T47D (cell line): ENCODE results near the gene SATB2.
A peak's percentile ranks its signal among the peaks of the same experiment; 100 is the strongest.

Experiments used
- DNase-seq, 2 experiments: peaks; one replicate each; pipeline versions ENCODE4 v3.0.0 to v3.0.0-alpha.2; 2011 to 2012; ENCODE audit warnings: low read depth in 1 of 2, low spot score in 1 of 2
- JUND ChIP-seq: IDR thresholded peaks from 2 replicates; pipeline ENCODE4 v1.6.1; 2012; ENCODE audit warnings: low read depth
- in situ Hi-C: cut with HindIII; loops from 2 replicates; pipeline ENCODE4 v1.10.0; 2016; ENCODE audit warnings: low sequenced_read_pairs, low pct_unique_long_range_greater_than_20kb

SATB2 gene

GRCh38 chr2:199312931-199313330, 144.8 kb downstream of the SATB2 start:
- in situ Hi-C loops, result no loop called here
- TF ChIP-seq JUND, result no peak
- no peak for DNase-seq

- in situ Hi-C loops, result no loop called here
- no peak for DNase-seq
- no peak for TF ChIP-seq JUND
Measured at GRCh38 chr2:199310771-199311585, 146.8 kb downstream of the SATB2 start.

- in situ Hi-C loops, result no loop called here
- no peak for TF ChIP-seq JUND
- no peak for DNase-seq
Measured at GRCh38 chr2:199309973-199310372, 147.8 kb downstream of the SATB2 start.

- DNase-seq, result no peak
- in situ Hi-C loops, result no loop called here
- TF ChIP-seq JUND, result no peak
Measured at GRCh38 chr2:199309411-199309810, 148.3 kb downstream of the SATB2 start.

GRCh38 chr2:199308567-199308966, 149.2 kb downstream of the SATB2 start:
- DNase-seq, result no peak
- TF ChIP-seq JUND, result no peak
- in situ Hi-C loops, result no loop called here

GRCh38 chr2:199307461-199307860, 150.3 kb downstream of the SATB2 start:
- DNase-seq, result no peak
- TF ChIP-seq JUND, result no peak
- in situ Hi-C loops, result no loop called here

GRCh38 chr2:199306116-199306515, 151.6 kb downstream of the SATB2 start:
- in situ Hi-C loops, result no loop called here
- TF ChIP-seq JUND, result no peak
- DNase-seq, result no peak

GRCh38 chr2:199303728-199304177, 154.0 kb downstream of the SATB2 start:
- DNase-seq, result no peak
- in situ Hi-C loops, result no loop called here
- TF ChIP-seq JUND, result no peak

GRCh38 chr2:199302851-199303250, 154.9 kb downstream of the SATB2 start:
- in situ Hi-C loops, result no loop called here

GRCh38 chr2:199288424-199288823, 169.3 kb downstream of the SATB2 start:
- no peak for DNase-seq
- no peak for TF ChIP-seq JUND
- in situ Hi-C loops, result no loop called here

More at GRCh38 chr2:199302851-199303250, 154.9 kb downstream of the SATB2 start:
- no peak for TF ChIP-seq JUND
- no peak for DNase-seq

GRCh38 chr2:199282309-199282708, 175.4 kb downstream of the SATB2 start:
- in situ Hi-C loops, result no loop called here
- TF ChIP-seq JUND, result no peak
- no peak for DNase-seq

GRCh38 chr2:199279146-199279545, 178.6 kb downstream of the SATB2 start:
- in situ Hi-C loops, result no loop called here
- DNase-seq, result no peak
- no peak for TF ChIP-seq JUND

GRCh38 chr2:199278099-199278498, 179.6 kb downstream of the SATB2 start:
- in situ Hi-C loops, result no loop called here
- no peak for TF ChIP-seq JUND
- peak in 1 of 2 experiments; percentile 8 for DNase-seq
